ENCODE measurements around the gene ZBTB38.

- TF ChIP-seq CTCF (IDR thresholded peaks at IDR 0.05 in 8 of 11, conservative IDR thresholded peaks at IDR 0.05 in 3 of 11) (no peak), POLR2AphosphoS5 (IDR thresholded peaks at IDR 0.05) (no peak)
Measured at GRCh38 chr3:141328286-141329166, 39.8 kb upstream of the ZBTB38 start.
